GM08714 (cell line): ENCODE measurements around the gene GLIS1.

Experiments used
- H3K4me3 ChIP-seq: fragments of 200-500 bp; sonication (Bioruptor generic); 2 replicates; pipeline ENCODE4 v1.5.1; 2014; ENCODE audit warnings: mild to moderate bottlenecking, low read length, inconsistent platforms
- ZNF274 ChIP-seq: IDR thresholded peaks from 2 replicates; pipeline ENCODE4 v1.6.1; 2012; ENCODE audit warnings: mild to moderate bottlenecking, low read depth, low read length

The GLIS1 gene

DNA sequence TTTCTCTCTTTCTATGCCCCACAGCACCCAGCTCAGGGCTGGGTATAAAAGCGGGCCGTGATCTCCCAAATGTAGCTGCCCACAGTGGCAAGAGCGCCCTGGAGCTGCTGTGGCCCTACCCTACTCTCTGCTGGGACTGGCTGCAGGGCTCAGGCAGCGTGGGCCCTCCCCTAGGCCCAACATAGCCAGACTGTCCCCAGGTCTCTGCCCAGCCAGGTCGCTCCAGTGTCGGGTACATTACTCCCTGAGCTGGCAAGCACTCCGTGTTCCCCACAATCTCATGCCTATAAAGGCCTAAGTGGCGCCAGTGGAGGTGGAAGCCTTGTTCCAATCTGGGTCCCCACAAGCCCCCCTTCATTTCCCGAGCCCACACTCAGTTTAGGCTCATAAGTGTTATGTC, 66.2 kb downstream of the GLIS1 start:
- no peak overlapping the region for H3K4me3 ChIP-seq
- no peak for TF ChIP-seq ZNF274

DNA sequence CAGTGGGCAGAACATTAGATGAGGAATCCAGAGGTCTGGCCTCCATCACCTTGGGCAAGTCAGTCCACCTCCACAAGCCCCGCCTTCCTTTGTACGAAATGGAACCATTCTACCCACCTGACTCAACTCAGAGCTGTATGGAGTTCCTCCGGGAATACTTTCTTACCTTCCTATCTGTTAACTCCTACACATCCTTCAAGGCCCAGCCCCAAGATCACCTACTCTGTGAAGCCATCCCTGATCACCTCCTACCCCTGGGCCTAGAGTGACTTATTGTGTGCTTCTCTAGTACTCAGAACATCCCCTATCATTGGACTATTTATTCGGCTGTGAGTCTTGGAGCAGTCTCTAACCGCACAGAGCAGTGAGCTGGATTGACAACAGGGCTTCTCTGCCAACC, 66.7 kb downstream of the GLIS1 start:
- no peak overlapping the region for H3K4me3 ChIP-seq
- no peak for TF ChIP-seq ZNF274

DNA sequence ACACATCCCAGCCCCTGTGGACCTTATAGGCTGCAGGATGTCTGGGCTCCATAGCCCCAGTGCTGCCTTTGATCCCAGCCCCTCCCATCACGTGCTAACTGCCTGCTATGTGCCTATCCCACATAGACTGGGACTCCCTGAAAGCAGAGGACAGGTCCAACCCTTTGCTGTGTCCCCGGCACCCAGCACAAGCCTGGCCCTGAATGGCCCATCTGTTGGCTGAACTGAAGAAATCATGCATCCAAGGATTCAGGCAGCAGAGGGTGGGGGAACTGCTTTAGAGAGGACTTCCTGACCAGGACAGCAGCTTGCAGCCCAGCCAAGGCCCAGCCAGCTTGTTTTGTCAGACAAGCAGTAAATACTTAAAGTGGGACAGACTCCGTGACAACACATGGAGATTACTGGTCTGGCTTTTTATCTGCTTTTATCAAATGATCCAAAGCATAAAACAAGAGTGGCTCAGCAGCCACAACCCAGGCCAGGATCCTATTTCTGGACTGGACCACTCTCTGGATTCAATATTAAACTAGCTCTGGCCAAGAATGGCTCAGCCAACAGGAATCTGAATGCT, 69.3 kb downstream of the GLIS1 start:
- no peak for TF ChIP-seq ZNF274
- no peak overlapping the region for H3K4me3 ChIP-seq

DNA sequence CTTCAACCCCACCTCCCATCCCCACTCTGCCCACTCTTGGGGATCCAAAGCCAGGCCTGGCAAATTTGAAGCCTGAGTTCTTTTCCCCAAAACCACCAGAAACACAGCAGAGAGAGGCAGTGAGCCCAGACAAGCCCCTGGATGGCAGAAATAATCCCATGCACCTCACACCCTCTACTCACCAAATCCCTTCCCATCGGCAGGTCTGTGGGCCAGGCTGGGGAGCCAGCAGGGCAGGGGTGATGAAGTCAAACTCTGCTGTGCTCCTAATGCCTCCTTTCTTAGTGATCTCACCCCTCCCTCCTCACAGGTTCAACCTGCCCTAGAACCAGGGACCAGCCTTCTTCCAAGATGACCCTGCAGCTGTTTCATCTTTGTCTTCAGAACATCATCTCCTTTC, 72.4 kb downstream of the GLIS1 start:
- no peak for TF ChIP-seq ZNF274
- no peak overlapping the region for H3K4me3 ChIP-seq

DNA sequence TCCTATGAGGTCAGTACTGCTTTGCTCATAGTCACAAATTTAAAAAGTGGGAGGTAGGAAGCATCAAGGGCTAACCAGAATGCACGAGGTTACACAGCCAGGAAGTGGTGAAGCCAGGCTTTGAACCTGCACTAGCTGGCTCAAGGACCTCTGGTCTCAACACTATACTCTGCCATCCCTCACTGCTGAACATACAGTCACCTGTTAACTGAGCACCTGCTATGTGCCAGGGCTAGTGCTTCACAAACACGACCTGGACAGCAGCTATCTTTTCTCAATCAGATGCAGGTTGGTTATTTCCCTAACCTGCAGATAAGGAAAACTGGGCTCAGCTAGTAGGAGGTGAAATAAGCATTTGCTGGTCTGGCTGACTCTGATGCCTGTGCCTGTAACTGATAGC, 73.0 kb downstream of the GLIS1 start:
- no peak overlapping the region for H3K4me3 ChIP-seq
- no peak for TF ChIP-seq ZNF274

DNA sequence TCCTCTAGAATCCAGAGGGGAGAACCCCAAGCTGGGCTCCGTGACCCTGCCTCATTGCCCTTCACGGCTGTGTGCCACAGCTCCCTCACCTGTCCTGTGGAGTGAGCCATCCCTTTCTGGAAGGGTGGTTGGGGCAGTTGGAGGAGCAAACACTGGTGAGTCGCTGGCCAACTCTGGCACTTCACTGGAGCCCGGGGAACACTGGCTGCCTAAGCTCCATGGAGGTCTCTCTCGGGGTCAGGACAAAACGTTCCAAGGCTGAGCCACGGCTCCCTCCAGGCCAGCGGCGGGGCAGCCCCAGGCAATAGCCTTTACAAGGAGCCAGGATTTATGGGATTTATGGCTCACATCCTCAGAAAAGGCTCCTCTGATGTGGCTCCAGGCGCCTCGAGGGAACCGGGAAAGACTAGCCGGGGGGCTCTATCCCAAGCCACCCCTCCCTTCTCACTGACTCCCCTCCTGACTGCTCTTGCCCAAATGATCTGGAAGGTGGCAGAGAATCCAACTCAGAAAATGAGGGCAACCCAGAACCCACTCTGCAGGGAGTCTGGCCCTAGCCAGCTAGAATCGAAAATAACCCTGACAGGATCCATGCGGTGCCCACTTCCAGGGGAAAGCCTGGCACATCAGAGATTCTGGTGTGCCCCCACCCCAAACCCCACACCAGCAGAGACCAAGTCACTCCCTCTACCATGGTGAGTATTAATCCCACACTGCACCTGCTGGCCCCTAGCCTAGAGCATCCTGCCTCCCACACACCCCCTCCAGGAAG, 75.2 kb downstream of the GLIS1 start:
- no peak for TF ChIP-seq ZNF274
- no peak overlapping the region for H3K4me3 ChIP-seq

DNA sequence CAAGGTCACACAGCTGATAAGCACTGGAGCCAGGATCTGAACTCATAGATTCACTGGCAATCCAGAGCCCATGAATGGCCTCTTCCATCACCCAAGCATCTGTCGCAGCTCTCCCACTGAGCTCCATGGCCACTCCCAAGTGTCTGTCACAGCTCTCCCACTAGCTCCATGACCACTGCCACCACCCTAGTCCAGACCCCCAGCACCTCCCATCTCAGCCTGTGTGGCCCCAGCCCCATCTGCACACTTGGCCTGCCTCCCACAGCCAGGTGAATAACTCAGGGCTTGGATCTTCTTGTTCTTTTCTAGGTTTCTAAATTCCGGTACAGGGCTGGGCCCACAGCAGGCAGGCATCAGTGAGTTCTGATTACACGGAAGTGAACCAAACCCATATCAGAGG, 76.0 kb downstream of the GLIS1 start:
- H3K4me3 ChIP-seq: no peak overlapping the region
- no peak for TF ChIP-seq ZNF274

DNA sequence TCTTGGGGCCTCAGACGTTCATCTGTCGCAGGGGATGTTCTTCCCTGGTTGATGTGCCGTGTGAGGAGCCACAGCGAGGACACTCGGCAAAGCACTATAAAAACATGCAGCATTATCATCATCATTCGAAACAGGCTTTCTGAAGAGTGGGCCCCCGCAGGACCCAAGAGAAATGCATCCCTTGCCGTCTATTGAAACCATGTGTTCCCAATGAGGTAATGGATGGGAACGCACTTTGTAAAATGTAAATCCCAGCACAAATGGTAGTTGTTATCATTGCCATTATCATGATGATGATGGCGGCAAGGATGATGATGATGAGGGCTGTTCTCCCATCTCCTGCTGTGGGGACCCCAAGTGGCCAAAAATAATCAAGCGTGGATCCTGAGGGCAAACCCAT, 76.8 kb downstream of the GLIS1 start:
- no peak for TF ChIP-seq ZNF274

DNA sequence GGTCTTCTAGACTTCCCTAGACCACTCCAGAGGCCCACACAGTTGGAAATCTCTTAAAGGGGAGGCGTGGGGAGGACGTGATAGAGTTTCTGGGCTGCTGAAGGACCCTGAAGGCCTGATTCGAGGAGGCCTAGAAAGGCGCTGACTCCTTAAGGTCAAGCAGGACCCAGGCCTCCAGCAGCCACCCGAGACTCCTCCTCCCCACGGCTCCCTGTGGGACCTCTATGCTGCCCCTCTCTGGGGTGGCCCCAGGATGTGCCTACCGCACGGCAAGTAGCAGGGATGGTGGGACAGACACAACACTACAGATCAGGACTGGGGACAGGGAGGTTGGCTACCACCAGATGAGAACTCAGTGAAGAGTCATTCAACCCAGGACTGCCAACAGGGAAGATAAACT, 77.5 kb downstream of the GLIS1 start:
- no peak overlapping the region for H3K4me3 ChIP-seq
- TF ChIP-seq ZNF274: no peak

More for the DNA sequence above, 76.8 kb downstream of the GLIS1 start:
- H3K4me3 ChIP-seq: no peak overlapping the region

DNA sequence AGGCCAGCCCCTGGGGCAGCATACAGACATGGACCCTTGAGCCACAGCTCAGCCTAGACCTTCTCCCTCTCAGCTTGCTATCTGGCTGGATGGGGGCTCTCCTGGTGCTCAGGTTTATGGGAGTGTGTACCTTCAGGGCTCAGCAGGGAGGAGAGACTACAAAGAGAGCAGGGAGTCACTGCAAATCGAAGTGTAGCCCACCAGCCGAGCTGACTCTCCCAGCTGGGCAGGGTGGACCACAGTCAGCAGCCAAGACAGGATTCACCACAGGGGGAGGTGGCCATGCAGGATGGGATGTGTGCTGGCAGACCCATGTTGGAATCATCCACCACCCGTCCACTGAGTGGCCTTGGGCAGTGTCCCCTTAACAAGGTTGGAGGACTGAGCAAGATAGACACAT, 78.3 kb downstream of the GLIS1 start:
- TF ChIP-seq ZNF274: no peak

DNA sequence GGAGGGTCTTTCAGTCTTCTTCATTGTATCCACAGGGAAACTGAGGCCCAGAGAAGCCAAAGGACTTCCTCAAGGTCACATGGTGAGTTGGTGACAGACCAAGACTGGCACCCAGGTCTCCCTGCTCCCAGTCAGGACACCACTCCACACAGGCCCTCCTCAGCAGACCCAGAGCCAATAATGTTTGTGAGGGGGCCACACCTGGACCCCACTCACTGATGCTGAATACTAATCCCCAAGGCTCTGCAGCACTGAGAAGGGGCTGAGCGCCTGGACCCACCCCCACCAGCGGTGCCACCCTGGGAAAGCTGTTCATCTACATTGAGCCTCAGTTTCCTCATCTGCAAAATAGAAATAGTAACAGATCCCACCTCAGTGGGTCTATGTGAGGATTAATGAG, 79.5 kb downstream of the GLIS1 start:
- no peak overlapping the region for H3K4me3 ChIP-seq
- no peak for TF ChIP-seq ZNF274

More for the DNA sequence above, 78.3 kb downstream of the GLIS1 start:
- H3K4me3 ChIP-seq: no peak overlapping the region

DNA sequence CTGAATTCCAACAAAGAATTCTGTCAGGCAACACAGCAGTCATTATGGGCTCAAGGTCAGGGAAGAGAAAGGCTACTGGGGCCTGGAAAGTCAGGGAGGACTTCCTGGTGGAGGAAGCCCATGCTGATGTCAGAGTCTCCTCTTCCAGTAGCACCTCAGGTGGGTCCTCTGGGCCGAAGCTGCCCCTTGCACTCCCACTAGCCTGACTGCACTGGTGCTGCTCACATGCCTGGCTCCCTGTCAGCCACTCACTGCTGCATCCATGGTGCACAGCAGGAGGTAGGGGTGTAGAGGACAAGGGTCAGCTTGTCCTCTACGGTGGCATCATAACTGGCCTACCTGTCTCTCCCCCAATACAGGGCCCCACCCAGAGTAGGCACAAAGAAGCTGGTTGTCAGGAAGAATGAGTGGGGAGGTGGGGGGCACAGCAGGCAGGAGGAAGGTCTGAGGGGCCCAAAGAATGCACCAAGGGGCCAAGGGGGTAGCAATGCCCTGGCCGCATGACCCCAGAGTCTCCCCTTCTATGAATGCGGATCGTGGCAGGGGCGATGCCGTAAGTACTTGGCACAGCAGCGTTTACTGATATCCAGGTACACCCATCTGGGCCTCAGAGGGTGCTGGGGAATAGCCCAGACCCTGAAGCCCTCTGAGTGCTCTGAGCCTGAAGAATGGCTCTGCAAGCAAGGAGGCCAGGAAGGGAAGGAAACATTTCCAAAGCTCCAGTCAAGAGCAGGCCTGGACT, 80.3 kb downstream of the GLIS1 start:
- H3K4me3 ChIP-seq: no peak overlapping the region
- no peak for TF ChIP-seq ZNF274

DNA sequence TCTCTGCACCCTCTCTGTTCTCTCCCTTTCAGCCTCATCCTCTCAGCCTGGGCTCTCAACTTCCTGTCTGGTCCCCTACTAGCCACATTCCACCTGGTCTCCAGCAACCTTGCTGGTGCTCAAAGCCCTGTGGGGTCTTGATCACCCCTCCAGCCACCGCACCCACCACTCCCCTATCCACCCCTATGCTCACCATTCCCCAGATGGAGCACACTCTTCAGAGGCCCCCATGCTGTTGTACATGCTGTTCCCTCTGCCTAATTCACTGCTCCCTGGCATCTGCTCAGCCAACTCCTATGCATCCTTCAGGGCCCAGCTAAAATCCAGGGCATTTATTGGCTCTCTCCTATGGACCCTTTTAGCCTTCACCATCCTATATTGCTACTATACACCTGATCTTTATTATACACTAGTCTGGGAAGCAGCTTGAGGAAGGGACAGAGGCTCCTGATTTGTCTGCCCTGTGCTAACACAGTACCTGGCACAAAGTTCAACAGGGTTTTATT, 81.0 kb downstream of the GLIS1 start:
- no peak for TF ChIP-seq ZNF274
- H3K4me3 ChIP-seq: no peak overlapping the region

DNA sequence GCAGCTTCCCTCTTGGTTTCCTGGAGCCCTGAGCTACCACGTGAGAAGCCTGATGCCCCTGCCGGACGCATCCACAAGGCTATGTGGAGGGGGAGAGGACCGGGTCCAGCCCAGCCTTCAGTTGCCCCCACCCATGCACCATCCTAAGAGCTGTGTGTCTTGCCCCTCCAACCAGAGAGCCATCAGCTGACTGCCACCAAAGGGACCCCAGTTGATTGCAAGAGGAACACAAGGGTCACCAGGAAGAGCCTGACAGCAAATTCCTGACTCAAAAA, 81.5 kb downstream of the GLIS1 start:
- TF ChIP-seq ZNF274: no peak
- H3K4me3 ChIP-seq: no peak overlapping the region
